Panc1 (cell line): ENCODE results near the gene TSEN15. TPM values are rescaled to one million over a fixed set of nuclear protein-coding genes. Genes with fewer than 3 reads are reported as not detected.

Source experiments
- ATAC-seq: fragments of 200-7000 bp; cut with Tn5 transposase; 2 replicates; pipeline ENCODE4 v1.9.1; 2020; ENCODE audit warnings: mild to moderate bottlenecking, moderate library complexity
- BruUV-seq: library from RNA; stranded (reverse); fragments of 400-500 nt; replicated peaks from 2 replicates; lab custom pipeline; 2021; lab: Mats Ljungman, UMichigan
- CTCF ChIA-PET: fragments of 300-600 bp; sonication (Branson Sonifier 250); formaldehyde crosslinking; loops from one replicate; lab custom pipeline; 2022; ENCODE audit warnings: antibody characterized with exemption; lab: Charles Lee
- POLR2A ChIA-PET: fragments of 300-600 bp; sonication (Branson Sonifier 250); formaldehyde crosslinking; loops from one replicate; lab custom pipeline; 2022; ENCODE audit warnings: antibody characterized with exemption; lab: Charles Lee
- DNase-seq: peaks from one replicate; pipeline ENCODE4 v3.0.0-alpha.2; 2010; ENCODE audit warnings: low read depth, low spot score
- H3K27ac ChIP-seq: 2 replicates; pipeline ENCODE4 v1.5.1; 2011; ENCODE audit warnings: mild to moderate bottlenecking, low read length, inconsistent platforms
- H3K27me3 ChIP-seq: fragments of 200-500 bp; sonication (Bioruptor generic); 2 replicates; pipeline ENCODE4 v1.6.0; 2014; ENCODE audit warnings: low read length, inconsistent platforms; ENCODE audit not compliant: control insufficient read depth, insufficient read depth
- H3K36me3 ChIP-seq: fragments of 200-500 bp; sonication (Bioruptor generic); 2 replicates; pipeline ENCODE4 v1.5.1; 2014; ENCODE audit warnings: inconsistent platforms, mild to moderate bottlenecking, low read length, moderate library complexity; ENCODE audit not compliant: control insufficient read depth, insufficient read depth
- H3K4me1 ChIP-seq: 2 replicates; pipeline ENCODE4 v1.5.1; 2011; ENCODE audit warnings: inconsistent platforms, mild to moderate bottlenecking, low read length, moderate library complexity; ENCODE audit not compliant: control insufficient read depth, insufficient read depth
- H3K4me3 ChIP-seq, 2 experiments: 2 replicates each; pipeline ENCODE4 v1.5.1; 2011 to 2012; ENCODE audit warnings: low read depth in 2 of 2, low read length in 2 of 2, mild to moderate bottlenecking in 2 of 2, inconsistent platforms in 1 of 2, moderate library complexity in 1 of 2
- H3K9me3 ChIP-seq: fragments of 200-500 bp; sonication (Bioruptor generic); 2 replicates; pipeline ENCODE4 v1.5.1; 2014; ENCODE audit warnings: low read depth, mild to moderate bottlenecking, inconsistent platforms, low read length, moderate library complexity; ENCODE audit not compliant: control insufficient read depth, insufficient read depth
- POLR2AphosphoS5 ChIP-seq: IDR thresholded peaks from 2 replicates; pipeline ENCODE4 v1.6.1; 2012; ENCODE audit warnings: mild to moderate bottlenecking, low read depth, low read length, moderate library complexity
- SIN3A ChIP-seq: IDR thresholded peaks from 2 replicates; pipeline ENCODE4 v1.6.1; 2012; ENCODE audit warnings: low read depth, mild to moderate bottlenecking, low read length, moderate library complexity, borderline replicate concordance; ENCODE audit not compliant: insufficient read depth
- TCF7L2 ChIP-seq: IDR thresholded peaks from 2 replicates; pipeline ENCODE4 v1.6.1; 2011; ENCODE audit warnings: mild to moderate bottlenecking, low read depth, low read length, inconsistent platforms
- in situ Hi-C: cut with HindIII; loops from 2 replicates; pipeline ENCODE4 v1.10.0; 2016; ENCODE audit warnings: low sequenced_read_pairs, low pct_unique_long_range_greater_than_20kb
- intact Hi-C: fragments of 100-400 bp; cut with micrococcal nuclease; formaldehyde crosslinking; loops from one replicate; pipeline ENCODE4 v1.10.0; 2022; ENCODE audit not compliant: unreplicated experiment
- total RNA-seq: library from RNA; stranded (reverse); gene quantifications from one replicate; pipeline ENCODE4 v1.2.1, GENCODE V29; 2021; ENCODE audit not compliant: unreplicated experiment
- TF ChIP-seq, protein P1 (sequence below): fragments of 450-650 bp; IDR thresholded peaks from 2 replicates; pipeline ENCODE4 v1.5.1; 2017; ENCODE audit warnings: mild to moderate bottlenecking
- TF ChIP-seq, protein P2 (sequence below), 2 experiments: IDR thresholded peaks; 2 replicates each; pipeline ENCODE4 v1.6.1; 2011 to 2012; ENCODE audit warnings: low read depth in 2 of 2, control low read depth in 1 of 2, low read length in 1 of 2, mild to moderate bottlenecking in 1 of 2, moderate library complexity in 1 of 2; ENCODE audit not compliant: insufficient read depth in 1 of 2

TSEN15 gene
- total RNA-seq, 1 experiment from 2014 or later, result 31.4 TPM

DNA sequence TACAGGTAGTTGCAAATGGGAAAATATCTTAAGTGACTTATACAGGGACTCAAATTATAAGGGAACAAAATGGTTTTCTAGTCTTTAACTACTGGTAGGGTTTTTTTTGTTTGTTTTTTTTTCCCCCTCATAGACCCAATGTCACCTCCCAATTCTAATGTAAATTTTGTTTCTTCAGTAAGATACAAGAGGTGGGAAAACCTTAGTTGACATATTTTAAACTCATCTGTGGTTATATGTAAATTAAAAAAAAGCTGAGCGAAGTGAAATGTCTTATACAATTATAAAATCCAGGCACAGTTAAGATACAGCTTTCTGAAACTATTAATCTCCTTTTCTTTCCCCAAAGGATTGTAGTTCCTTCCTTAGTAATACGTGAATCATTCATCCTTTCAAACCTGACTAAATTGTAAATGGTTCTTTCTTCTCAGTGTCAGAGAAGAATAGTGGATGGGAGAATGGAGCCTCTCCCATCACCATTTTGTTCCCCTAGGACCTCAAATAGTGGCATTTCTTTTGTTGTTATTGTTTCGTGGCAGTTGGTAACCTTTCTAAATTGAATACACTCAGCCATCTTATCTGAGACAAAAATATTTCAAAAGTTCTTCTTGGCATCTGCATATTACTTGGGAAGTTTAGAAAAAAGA, 11.2 kb downstream of the TSEN15 start:
- ATAC-seq (no peak), DNase-seq (no peak)
- CTCF ChIA-PET, result no interaction called here
- BruUV-seq, result no TSS peak
- peaks cover 5% of the 10 kb centered on the region; the same call in 1 of the 2 replicates for H3K4me1 ChIP-seq
- POLR2A ChIA-PET, result no interaction called here
- no peak overlapping the region for H3K27ac ChIP-seq
- TF ChIP-seq, protein P1, sequence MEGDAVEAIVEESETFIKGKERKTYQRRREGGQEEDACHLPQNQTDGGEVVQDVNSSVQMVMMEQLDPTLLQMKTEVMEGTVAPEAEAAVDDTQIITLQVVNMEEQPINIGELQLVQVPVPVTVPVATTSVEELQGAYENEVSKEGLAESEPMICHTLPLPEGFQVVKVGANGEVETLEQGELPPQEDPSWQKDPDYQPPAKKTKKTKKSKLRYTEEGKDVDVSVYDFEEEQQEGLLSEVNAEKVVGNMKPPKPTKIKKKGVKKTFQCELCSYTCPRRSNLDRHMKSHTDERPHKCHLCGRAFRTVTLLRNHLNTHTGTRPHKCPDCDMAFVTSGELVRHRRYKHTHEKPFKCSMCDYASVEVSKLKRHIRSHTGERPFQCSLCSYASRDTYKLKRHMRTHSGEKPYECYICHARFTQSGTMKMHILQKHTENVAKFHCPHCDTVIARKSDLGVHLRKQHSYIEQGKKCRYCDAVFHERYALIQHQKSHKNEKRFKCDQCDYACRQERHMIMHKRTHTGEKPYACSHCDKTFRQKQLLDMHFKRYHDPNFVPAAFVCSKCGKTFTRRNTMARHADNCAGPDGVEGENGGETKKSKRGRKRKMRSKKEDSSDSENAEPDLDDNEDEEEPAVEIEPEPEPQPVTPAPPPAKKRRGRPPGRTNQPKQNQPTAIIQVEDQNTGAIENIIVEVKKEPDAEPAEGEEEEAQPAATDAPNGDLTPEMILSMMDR, result no peak
- no peak for TF ChIP-seq POLR2AphosphoS5
- TF ChIP-seq, protein P2, sequence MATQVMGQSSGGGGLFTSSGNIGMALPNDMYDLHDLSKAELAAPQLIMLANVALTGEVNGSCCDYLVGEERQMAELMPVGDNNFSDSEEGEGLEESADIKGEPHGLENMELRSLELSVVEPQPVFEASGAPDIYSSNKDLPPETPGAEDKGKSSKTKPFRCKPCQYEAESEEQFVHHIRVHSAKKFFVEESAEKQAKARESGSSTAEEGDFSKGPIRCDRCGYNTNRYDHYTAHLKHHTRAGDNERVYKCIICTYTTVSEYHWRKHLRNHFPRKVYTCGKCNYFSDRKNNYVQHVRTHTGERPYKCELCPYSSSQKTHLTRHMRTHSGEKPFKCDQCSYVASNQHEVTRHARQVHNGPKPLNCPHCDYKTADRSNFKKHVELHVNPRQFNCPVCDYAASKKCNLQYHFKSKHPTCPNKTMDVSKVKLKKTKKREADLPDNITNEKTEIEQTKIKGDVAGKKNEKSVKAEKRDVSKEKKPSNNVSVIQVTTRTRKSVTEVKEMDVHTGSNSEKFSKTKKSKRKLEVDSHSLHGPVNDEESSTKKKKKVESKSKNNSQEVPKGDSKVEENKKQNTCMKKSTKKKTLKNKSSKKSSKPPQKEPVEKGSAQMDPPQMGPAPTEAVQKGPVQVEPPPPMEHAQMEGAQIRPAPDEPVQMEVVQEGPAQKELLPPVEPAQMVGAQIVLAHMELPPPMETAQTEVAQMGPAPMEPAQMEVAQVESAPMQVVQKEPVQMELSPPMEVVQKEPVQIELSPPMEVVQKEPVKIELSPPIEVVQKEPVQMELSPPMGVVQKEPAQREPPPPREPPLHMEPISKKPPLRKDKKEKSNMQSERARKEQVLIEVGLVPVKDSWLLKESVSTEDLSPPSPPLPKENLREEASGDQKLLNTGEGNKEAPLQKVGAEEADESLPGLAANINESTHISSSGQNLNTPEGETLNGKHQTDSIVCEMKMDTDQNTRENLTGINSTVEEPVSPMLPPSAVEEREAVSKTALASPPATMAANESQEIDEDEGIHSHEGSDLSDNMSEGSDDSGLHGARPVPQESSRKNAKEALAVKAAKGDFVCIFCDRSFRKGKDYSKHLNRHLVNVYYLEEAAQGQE (IDR thresholded peaks at IDR 0.05; ENCODE audit: insufficient read depth in 1 of 2, low read depth in 2 of 2, low read length in 1 of 2), result no peak
- intact Hi-C loops (no loop called here), in situ Hi-C loops (no loop called here)
- no peak overlapping the region for H3K4me3 ChIP-seq
- peaks cover 2% of the 10 kb centered on the region; the same call in 1 of the 2 replicates for H3K36me3 ChIP-seq
- no peaks in the 10 kb centered on the region for H3K9me3 ChIP-seq
- H3K27me3 ChIP-seq, result no peaks in the 10 kb centered on the region

DNA sequence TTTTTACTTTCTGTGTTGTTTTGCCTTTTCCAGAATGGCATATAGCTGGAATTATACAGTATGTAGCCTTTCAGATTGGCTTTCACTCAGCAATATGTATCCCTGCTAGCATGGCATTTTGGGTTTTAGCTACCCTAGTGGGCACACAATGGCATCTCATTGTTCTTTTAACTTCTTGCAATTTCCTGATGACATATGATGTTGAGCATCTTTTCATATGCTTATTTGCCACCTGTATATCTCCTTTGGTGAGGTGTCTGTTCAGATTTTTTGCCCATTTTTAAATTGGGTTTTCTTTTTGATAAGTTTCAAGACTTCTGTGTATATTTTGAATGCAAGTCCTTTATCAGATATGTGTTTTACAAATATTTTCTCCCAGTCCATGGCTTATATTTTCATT, 14.0 kb downstream of the TSEN15 start:
- intact Hi-C loops (no loop called here), in situ Hi-C loops (no loop called here)
- BruUV-seq, result no TSS peak
- H3K36me3 ChIP-seq, result peaks cover 2% of the 10 kb centered on the region
- H3K4me3 ChIP-seq, result no peak overlapping the region
- TF ChIP-seq, protein P1, result no peak
- no peak for TF ChIP-seq SIN3A
- TF ChIP-seq POLR2AphosphoS5, result no peak
- no peak for TF ChIP-seq TCF7L2
- TF ChIP-seq, protein P2 (IDR thresholded peaks at IDR 0.05; ENCODE audit: insufficient read depth in 1 of 2, low read depth in 2 of 2, low read length in 1 of 2), result no peak
- CTCF ChIA-PET, result no interaction called here
- DNase-seq, result no peak
- POLR2A ChIA-PET, result no interaction called here
- peaks cover 5% of the 10 kb centered on the region; the same call in 1 of the 2 replicates for H3K4me1 ChIP-seq
- no peaks in the 10 kb centered on the region for H3K9me3 ChIP-seq
- H3K27ac ChIP-seq, result no peak overlapping the region
- ATAC-seq, result no peak
- no peaks in the 10 kb centered on the region for H3K27me3 ChIP-seq
